GM23248 (cell line): ENCODE results near the gene NAALADL1. TPM values are rescaled to one million over a fixed set of nuclear protein-coding genes. Genes with fewer than 3 reads are reported as not detected.

ENCODE experiments used
- DNase-seq: peaks from one replicate; pipeline ENCODE4 v3.0.0-alpha.2; 2015
- H2AFZ ChIP-seq: fragments of 200-600 bp; sonication (generic); 2 replicates; pipeline ENCODE4 v1.6.1; 2016; ENCODE audit warnings: antibody characterized with exemption
- H3F3A ChIP-seq: fragments of 200-600 bp; sonication (generic); 2 replicates; pipeline ENCODE4 v1.6.1; 2016; ENCODE audit warnings: mild to moderate bottlenecking, antibody characterized with exemption, mixed run types; ENCODE audit not compliant: insufficient read depth
- H3K27ac ChIP-seq: fragments of 200-600 bp; sonication (generic); 2 replicates; pipeline ENCODE4 v1.5.1; 2016; ENCODE audit warnings: mild to moderate bottlenecking
- H3K27me3 ChIP-seq: fragments of 200-600 bp; sonication (generic); replicated peaks from 2 replicates; pipeline ENCODE4 v1.6.1; 2016; ENCODE audit warnings: mild to moderate bottlenecking; ENCODE audit not compliant: insufficient read depth
- H3K36me3 ChIP-seq: fragments of 200-600 bp; sonication (generic); 2 replicates; pipeline ENCODE4 v1.6.1; 2016; ENCODE audit warnings: low read depth, mild to moderate bottlenecking
- H3K4me1 ChIP-seq: fragments of 200-600 bp; sonication (generic); 2 replicates; pipeline ENCODE4 v1.6.1; 2016; ENCODE audit warnings: mild to moderate bottlenecking; ENCODE audit not compliant: insufficient read depth
- H3K4me2 ChIP-seq: fragments of 200-600 bp; sonication (generic); one replicate; pipeline ENCODE4 v1.6.1; 2016; ENCODE audit warnings: mild to moderate bottlenecking; ENCODE audit not compliant: unreplicated experiment
- H3K4me3 ChIP-seq: fragments of 200-600 bp; sonication (generic); 2 replicates; pipeline ENCODE4 v1.5.1; 2016; ENCODE audit warnings: mild to moderate bottlenecking
- H3K79me2 ChIP-seq: fragments of 200-600 bp; sonication (generic); 2 replicates; pipeline ENCODE4 v1.6.1; 2016; ENCODE audit warnings: mild to moderate bottlenecking; ENCODE audit not compliant: insufficient read depth
- H3K9ac ChIP-seq: fragments of 200-600 bp; sonication (generic); 2 replicates; pipeline ENCODE4 v1.6.1; 2016; ENCODE audit warnings: mild to moderate bottlenecking
- H3K9me2 ChIP-seq: fragments of 200-600 bp; sonication (generic); 2 replicates; pipeline ENCODE4 v1.6.1; 2016; ENCODE audit warnings: mixed run types, mild to moderate bottlenecking, moderate library complexity; ENCODE audit not compliant: insufficient read depth
- H3K9me3 ChIP-seq: fragments of 200-600 bp; sonication (generic); one replicate; pipeline ENCODE4 v1.6.1; 2017; ENCODE audit warnings: low read depth
- H4K20me1 ChIP-seq: fragments of 200-600 bp; sonication (generic); 2 replicates; pipeline ENCODE4 v1.6.0; 2016; ENCODE audit not compliant: insufficient read depth
- EZH2 ChIP-seq: fragments of 200-600 bp; sonication (generic); IDR thresholded peaks from 2 replicates; pipeline ENCODE4 v1.6.1; 2018; ENCODE audit warnings: antibody characterized with exemption, mild to moderate bottlenecking; ENCODE audit not compliant: insufficient read depth, poor library complexity, severe bottlenecking
- EZH2phosphoT487 ChIP-seq: fragments of 200-600 bp; sonication (generic); IDR thresholded peaks from 2 replicates; pipeline ENCODE4 v1.6.1; 2018; ENCODE audit warnings: antibody characterized with exemption, moderate library complexity, mild to moderate bottlenecking, low read depth; ENCODE audit not compliant: insufficient read depth
- WGBS, 2 experiments: methylation state at CpG; one replicate each; pipeline ENCODE4 v1.1.6; 2015 to 2017; ENCODE audit warnings: low lambda C conversion rate in 2 of 2, low coverage in 1 of 2; ENCODE audit errors: missing lambda C conversion rate in 2 of 2; 5-methylcytosine and 5-hydroxymethylcytosine counted together
- in situ Hi-C: fragments of 300-500 bp; cut with MboI; formaldehyde crosslinking; loops from 2 replicates; pipeline ENCODE4 v1.15.0; 2020
- polyA plus RNA-seq: library from polyadenylated mRNA; unstranded; fragments of >200 nt; fragmentation: Nextera tagmentation; extraction: Ambion mirVana; gene quantifications from 2 replicates; pipeline ENCODE4 v1.2.1, GENCODE V29; 2016
- total RNA-seq: library from RNA; depleted of rRNA; stranded (reverse); fragments of >200 nt; shearing (Covaris generic); gene quantifications from 2 replicates; pipeline ENCODE4 v1.2.3, GENCODE V29; 2014

Gene NAALADL1
- total and polyA plus RNA-seq, 2 experiments from 2014 or later, result 26.6 to 40.7 TPM

- peak overlapping the region; percentile 93; the same call in 1 of the 2 replicates for H2AFZ ChIP-seq
- H3K4me2 ChIP-seq, result peak overlapping the region; percentile 93
- no peaks in the 10 kb centered on the region for H3K27me3 ChIP-seq
- no peaks in the 10 kb centered on the region for H4K20me1 ChIP-seq
- TF ChIP-seq EZH2 (no peak), EZH2phosphoT487 (no peak)
- no peaks in the 10 kb centered on the region for H3K9me3 ChIP-seq
- H3K79me2 ChIP-seq, result peaks cover 54% of the 10 kb centered on the region
- no peaks in the 10 kb centered on the region for H3F3A ChIP-seq
- 30 to 32% methylated on average over 23 of the region's 23 CpGs for WGBS, 2 experiments
- H3K9me2 ChIP-seq, result no peaks in the 10 kb centered on the region
- peak overlapping the region; percentile 89 for H3K27ac ChIP-seq
- in situ Hi-C loops, result no loop called here
- peaks cover 9% of the 10 kb centered on the region; the same call in 1 of the 2 replicates for H3K36me3 ChIP-seq
- peak; percentile 50 for DNase-seq
- H3K4me1 ChIP-seq, result 0 out of 2 replicates have a peak, but pooled peaks cover 5% of the 10 kb centered on the region
- peak overlapping the region; percentile 93 for H3K4me3 ChIP-seq
- peak overlapping the region; percentile 94 for H3K9ac ChIP-seq
Measured at GRCh38 chr11:65084598-65085375, 26.4 kb upstream of the NAALADL1 start.

- H3K4me3 ChIP-seq, result peak within 1 kb of the TSS; percentile 93
- DNase-seq, result peak; percentile 99
- TF ChIP-seq EZH2, result no peak
- no peak for TF ChIP-seq EZH2phosphoT487
- H3F3A ChIP-seq, result no peaks in the 10 kb centered on the region
- no peaks in the 10 kb centered on the region for H4K20me1 ChIP-seq
- no peaks in the 10 kb centered on the region for H3K9me3 ChIP-seq
- no peaks in the 10 kb centered on the region for H3K27me3 ChIP-seq
- H3K4me1 ChIP-seq, result 0 out of 2 replicates have a peak, but pooled peaks cover 5% of the 10 kb centered on the region
- peak within 1 kb of the TSS; percentile 89 for H3K27ac ChIP-seq
- WGBS, 2 experiments, result 1 to 3% methylated on average over 77 to 79 of the region's 79 CpGs
- peaks cover 58% of the 10 kb centered on the region for H3K79me2 ChIP-seq
- H3K4me2 ChIP-seq, result peak within 1 kb of the TSS; percentile 93
- no peaks in the 10 kb centered on the region for H3K9me2 ChIP-seq
- in situ Hi-C loops, result no loop called here
- peak within 1 kb of the TSS; percentile 94 for H3K9ac ChIP-seq
- H3K36me3 ChIP-seq, result peaks cover 9% of the 10 kb centered on the region; the same call in 1 of the 2 replicates
- peak within 1 kb of the TSS; percentile 93 for H2AFZ ChIP-seq
Measured at GRCh38 chr11:65083834-65084597, 25.7 kb upstream of the NAALADL1 start, which contains the start of the genes CDCA5 and ZFPL1. Gene CDCA5, minus strand, starts transcription at chr11:65084040. Its CDS starts 62 bp downstream, at chr11:65083978. Gene ZFPL1, plus strand, starts transcription at chr11:65084222. Its CDS starts 477 bp downstream, at chr11:65084699.

- Histone ChIP-seq H4K20me1 (no peaks in the 10 kb centered on the region), H3K27me3 (no peaks in the 10 kb centered on the region), H3K27ac (peak overlapping the region; percentile 89), H3K4me3 (peak overlapping the region; percentile 93), H3F3A (no peaks in the 10 kb centered on the region), H3K9me3 (no peaks in the 10 kb centered on the region), H3K79me2 (peaks cover 65% of the 10 kb centered on the region), H3K9me2 (no peaks in the 10 kb centered on the region), H3K36me3 (peaks cover 9% of the 10 kb centered on the region; the same call in 1 of the 2 replicates), H3K4me2 (peak overlapping the region; percentile 79), H3K4me1 (0 out of 2 replicates have a peak, but pooled peaks cover 5% of the 10 kb centered on the region), H2AFZ (peak overlapping the region; percentile 93), H3K9ac (peak overlapping the region; percentile 94)
- DNase-seq, result peak; percentile 30
- 5 to 6% methylated on average over 13 of the region's 13 CpGs for WGBS, 2 experiments
- TF ChIP-seq EZH2 (no peak), EZH2phosphoT487 (no peak)
- in situ Hi-C loops, result no loop called here
Measured at GRCh38 chr11:65083134-65083833, 24.9 kb upstream of the NAALADL1 start.
